OCI-LY7 (cell line): ENCODE results near the gene ZC3H12D.
"Not testable (repeated sequence)": the region's sequence is repeated elsewhere in the genome, so short reads cannot be mapped to it uniquely, and the experiment has no call there.

Experiments used
- CTCF ChIP-seq: fragments of 200-600 bp; sonication (generic); conservative IDR thresholded peaks from 2 replicates; pipeline ENCODE4 v1.5.1; 2014; ENCODE audit warnings: mild to moderate bottlenecking, antibody characterized with exemption, low read length, moderate library complexity, mixed read lengths
- EZH2phosphoT487 ChIP-seq: fragments of 200-600 bp; sonication (generic); IDR thresholded peaks from 2 replicates; pipeline ENCODE4 v1.6.1; 2018; ENCODE audit warnings: low read depth, borderline replicate concordance, mild to moderate bottlenecking, mixed run types, antibody characterized with exemption, low read length, moderate library complexity, mixed read lengths

- not testable (repeated sequence) for TF ChIP-seq CTCF, EZH2phosphoT487
Measured at GRCh38 chr6:149460249-149460648, 24.6 kb downstream of the ZC3H12D start.
